ENCODE measurements around the gene BBS1.
A peak's percentile ranks its signal among the peaks of the same experiment; 100 is the strongest.

The BBS1 gene

DNA sequence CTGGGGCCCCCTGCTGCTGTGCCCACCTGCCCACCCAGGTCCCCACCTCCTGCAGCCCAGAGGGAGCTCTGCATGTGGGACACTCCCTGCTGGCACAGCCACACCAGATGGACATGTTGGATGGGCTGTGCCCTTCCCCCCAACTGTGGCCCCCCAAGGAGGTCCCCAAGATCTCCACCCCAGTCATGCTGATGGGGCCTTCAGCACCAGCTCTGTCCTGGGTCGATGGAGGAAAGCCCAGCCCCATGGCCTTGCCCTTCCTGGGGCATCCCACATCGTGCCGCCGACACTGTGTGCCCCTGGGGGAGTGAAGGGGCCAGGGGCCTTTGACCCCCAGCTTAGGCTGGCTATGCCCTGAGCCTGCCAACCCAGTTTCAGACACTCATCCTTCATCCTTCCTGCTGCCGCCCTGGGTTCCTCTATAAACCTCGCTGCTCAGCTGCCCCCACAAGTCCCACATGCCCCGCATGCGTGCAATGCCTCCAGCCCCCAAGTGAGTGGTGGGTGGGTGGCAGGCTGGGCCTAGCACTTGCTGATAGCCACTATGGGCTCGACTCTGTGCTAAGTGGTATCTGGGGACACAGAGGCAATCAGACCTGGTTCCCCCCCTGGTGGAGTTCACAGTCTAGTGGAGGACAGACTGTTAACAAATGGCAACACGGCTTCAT is 34.1 kb upstream of the BBS1 start (continued):
- TF ChIP-seq ZNF518A (tag by site-specific recombination; conservative IDR thresholded peaks at IDR 0.05; ENCODE audit: low read depth), result no peak
- peak; percentile 69 for TF ChIP-seq ZIC2 (tag by site-specific recombination; IDR thresholded peaks at IDR 0.05)
- peak; percentile 61 for TF ChIP-seq GLIS1 (tag by site-specific recombination; IDR thresholded peaks at IDR 0.05)
- TF ChIP-seq, protein P1, sequence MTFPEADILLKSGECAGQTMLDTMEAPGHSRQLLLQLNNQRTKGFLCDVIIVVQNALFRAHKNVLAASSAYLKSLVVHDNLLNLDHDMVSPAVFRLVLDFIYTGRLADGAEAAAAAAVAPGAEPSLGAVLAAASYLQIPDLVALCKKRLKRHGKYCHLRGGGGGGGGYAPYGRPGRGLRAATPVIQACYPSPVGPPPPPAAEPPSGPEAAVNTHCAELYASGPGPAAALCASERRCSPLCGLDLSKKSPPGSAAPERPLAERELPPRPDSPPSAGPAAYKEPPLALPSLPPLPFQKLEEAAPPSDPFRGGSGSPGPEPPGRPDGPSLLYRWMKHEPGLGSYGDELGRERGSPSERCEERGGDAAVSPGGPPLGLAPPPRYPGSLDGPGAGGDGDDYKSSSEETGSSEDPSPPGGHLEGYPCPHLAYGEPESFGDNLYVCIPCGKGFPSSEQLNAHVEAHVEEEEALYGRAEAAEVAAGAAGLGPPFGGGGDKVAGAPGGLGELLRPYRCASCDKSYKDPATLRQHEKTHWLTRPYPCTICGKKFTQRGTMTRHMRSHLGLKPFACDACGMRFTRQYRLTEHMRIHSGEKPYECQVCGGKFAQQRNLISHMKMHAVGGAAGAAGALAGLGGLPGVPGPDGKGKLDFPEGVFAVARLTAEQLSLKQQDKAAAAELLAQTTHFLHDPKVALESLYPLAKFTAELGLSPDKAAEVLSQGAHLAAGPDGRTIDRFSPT (tag by site-specific recombination; IDR thresholded peaks at IDR 0.05), result no peak

- TF ChIP-seq ZBTB17 (tag by site-specific recombination; IDR thresholded peaks at IDR 0.05) (0 out of 2 replicates have a peak, but pooled peaks have one; percentile 25), SALL2 (tag by site-specific recombination; IDR thresholded peaks at IDR 0.05; ENCODE audit: borderline replicate concordance) (no peak), PBX3 (CRISPR knock-in tag; IDR thresholded peaks at IDR 0.05) (no peak), ZNF776 (tag by site-specific recombination; IDR thresholded peaks at IDR 0.05; ENCODE audit: borderline replicate concordance) (no peak), ZNF2 (tag by site-specific recombination; IDR thresholded peaks at IDR 0.05) (no peak), ZNF157 (tag by site-specific recombination; IDR thresholded peaks at IDR 0.05) (no peak), HOXD13 (CRISPR knock-in tag; IDR thresholded peaks at IDR 0.05; ENCODE audit: borderline replicate concordance) (no peak), ZNF239 (tag by site-specific recombination; IDR thresholded peaks at IDR 0.05) (no peak), ZNF138 (tag by site-specific recombination; IDR thresholded peaks at IDR 0.05; ENCODE audit: borderline replicate concordance) (no peak)
- TF ChIP-seq, protein P2, sequence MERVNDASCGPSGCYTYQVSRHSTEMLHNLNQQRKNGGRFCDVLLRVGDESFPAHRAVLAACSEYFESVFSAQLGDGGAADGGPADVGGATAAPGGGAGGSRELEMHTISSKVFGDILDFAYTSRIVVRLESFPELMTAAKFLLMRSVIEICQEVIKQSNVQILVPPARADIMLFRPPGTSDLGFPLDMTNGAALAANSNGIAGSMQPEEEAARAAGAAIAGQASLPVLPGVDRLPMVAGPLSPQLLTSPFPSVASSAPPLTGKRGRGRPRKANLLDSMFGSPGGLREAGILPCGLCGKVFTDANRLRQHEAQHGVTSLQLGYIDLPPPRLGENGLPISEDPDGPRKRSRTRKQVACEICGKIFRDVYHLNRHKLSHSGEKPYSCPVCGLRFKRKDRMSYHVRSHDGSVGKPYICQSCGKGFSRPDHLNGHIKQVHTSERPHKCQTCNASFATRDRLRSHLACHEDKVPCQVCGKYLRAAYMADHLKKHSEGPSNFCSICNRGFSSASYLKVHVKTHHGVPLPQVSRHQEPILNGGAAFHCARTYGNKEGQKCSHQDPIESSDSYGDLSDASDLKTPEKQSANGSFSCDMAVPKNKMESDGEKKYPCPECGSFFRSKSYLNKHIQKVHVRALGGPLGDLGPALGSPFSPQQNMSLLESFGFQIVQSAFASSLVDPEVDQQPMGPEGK (tag by site-specific recombination; IDR thresholded peaks at IDR 0.05), result peak; percentile 35; the same call in 1 of the 2 replicates
- Histone ChIP-seq H3K27ac (ENCODE audit: extremely low read depth, low read depth, low read length) (no peak overlapping the region), H3K4me3 (ENCODE audit: low read depth, low read length) (no peak overlapping the region), H3K36me3 (ENCODE audit: control insufficient read depth in 2 of 2, insufficient read depth in 1 of 2, low read length in 2 of 2) (peaks cover 0 to 35% of the 10 kb centered on the region in 2 experiments; a peak in 2 of 3 replicates), H3K9me3 (ENCODE audit: control insufficient read depth, insufficient read depth, low read depth, low read length) (no peaks in the 10 kb centered on the region), H3K4me1 (ENCODE audit: control insufficient read depth, insufficient read depth, low read length) (no peaks in the 10 kb centered on the region)
- ChIA-PET POLR2A (interaction anchor here (0.9 kb wide), 1 partner anchor 10 kb away, joined by 7 read pairs; the partner anchor contains the start of gene PELI3), CTCF (interaction anchor here (0.8 kb wide), 1 partner anchor 68 kb away, joined by 4 read pairs; no protein-coding TSS in a partner anchor)
Observed at GRCh38 chr11:66476841-66477251, 33.6 kb upstream of the BBS1 start.

Data from HEK293 (cell line).